Suprapubic skin (tissue), 4 donors: ENCODE results near the gene CLSTN2. TPM values are rescaled to one million over a fixed set of nuclear protein-coding genes. Genes with fewer than 3 reads are reported as not detected.

Experiments used
- DNase-seq, 2 donors: peaks; one replicate each; pipeline ENCODE4 v3.0.0-alpha.2; 2019; ENCODE audit warnings: low spot score in 2 of 2
- H3K27ac ChIP-seq: fragments of 200-600 bp; sonication (generic); one replicate; pipeline ENCODE4 v1.5.1; 2019
- H3K27me3 ChIP-seq: fragments of 200-600 bp; sonication (generic); one replicate; pipeline ENCODE4 v1.5.1; 2019
- H3K36me3 ChIP-seq: fragments of 200-600 bp; sonication (generic); one replicate; pipeline ENCODE4 v1.5.1; 2019
- H3K4me1 ChIP-seq: fragments of 200-600 bp; sonication (generic); one replicate; pipeline ENCODE4 v1.5.1; 2019
- H3K4me3 ChIP-seq: fragments of 200-600 bp; sonication (generic); one replicate; pipeline ENCODE4 v1.5.1; 2019; ENCODE audit warnings: mild to moderate bottlenecking
- H3K9me3 ChIP-seq: fragments of 200-600 bp; sonication (generic); one replicate; pipeline ENCODE4 v1.5.1; 2019
- CTCF ChIP-seq, 2 donors: fragments of 200-600 bp in 1 of 2; fragments of 450-650 bp in 1 of 2; sonication (generic) in 1 of 2; IDR thresholded peaks; one replicate each; pipeline ENCODE4 v1.5.1; 2016 to 2019; ENCODE audit warnings: antibody characterized with exemption in 2 of 2, mild to moderate bottlenecking in 1 of 2, moderate library complexity in 1 of 2
- EP300 ChIP-seq: sonication (generic); formaldehyde crosslinking; IDR thresholded peaks from one replicate; pipeline ENCODE4 v1.6.1; 2017; ENCODE audit warnings: antibody characterized with exemption
- POLR2A ChIP-seq, 2 donors: fragments of 450-650 bp; IDR thresholded peaks; one replicate each; pipeline ENCODE4 v1.6.1; 2017; ENCODE audit warnings: antibody characterized with exemption in 2 of 2, mild to moderate bottlenecking in 2 of 2, moderate library complexity in 2 of 2
- POLR2AphosphoS5 ChIP-seq, 3 donors: sonication (generic); formaldehyde crosslinking; IDR thresholded peaks; one replicate each; pipeline ENCODE4 v1.6.1; 2017; ENCODE audit warnings: antibody characterized with exemption in 3 of 3
- WGBS: methylation state at CpG from one replicate; pipeline ENCODE4 v1.1.5; 2018; 5-methylcytosine and 5-hydroxymethylcytosine counted together
- total RNA-seq, 4 donors: library from RNA; depleted of rRNA; stranded (reverse); fragments of >200 nt; gene quantifications; one replicate each; pipeline ENCODE4 v1.1.0, GENCODE V29; 2016

CLSTN2 gene
- total RNA-seq, 4 donors from 2014 or later: 4.3 to 14.1 (median 7.4) TPM

- Histone ChIP-seq H3K27me3 (no peaks in the 10 kb centered on the region), H3K4me3 (no peak overlapping the region), H3K27ac (no peak overlapping the region), H3K36me3 (no peaks in the 10 kb centered on the region), H3K4me1 (no peaks in the 10 kb centered on the region), H3K9me3 (no peaks in the 10 kb centered on the region)
- no peak for TF ChIP-seq EP300
- no peak for TF ChIP-seq CTCF (IDR thresholded peaks at IDR 0.05)
- TF ChIP-seq POLR2AphosphoS5 (IDR thresholded peaks at IDR 0.05): no peak
- TF ChIP-seq POLR2A (IDR thresholded peaks at IDR 0.05): no peak
- 90% methylated on average over 5 of the region's 5 CpGs for WGBS
- no peak for DNase-seq
Observed at GRCh38 chr3:140311428-140311827, 376.4 kb downstream of the CLSTN2 start.

GRCh38 chr3:140315955-140316354 is 381.0 kb downstream of the CLSTN2 start:
- Histone ChIP-seq H3K36me3 (no peaks in the 10 kb centered on the region), H3K27ac (no peak overlapping the region), H3K4me3 (no peak overlapping the region), H3K4me1 (no peaks in the 10 kb centered on the region), H3K27me3 (peaks cover under 1% of the 10 kb centered on the region), H3K9me3 (no peaks in the 10 kb centered on the region)
- DNase-seq: no peak
- no peak for TF ChIP-seq POLR2AphosphoS5 (IDR thresholded peaks at IDR 0.05)
- TF ChIP-seq POLR2A (IDR thresholded peaks at IDR 0.05): no peak
- TF ChIP-seq CTCF (IDR thresholded peaks at IDR 0.05): no peak
- no peak for TF ChIP-seq EP300

- Histone ChIP-seq H3K9me3 (no peaks in the 10 kb centered on the region), H3K27me3 (peaks cover 4% of the 10 kb centered on the region), H3K4me1 (no peaks in the 10 kb centered on the region), H3K4me3 (no peak overlapping the region), H3K36me3 (no peaks in the 10 kb centered on the region), H3K27ac (no peak overlapping the region)
- DNase-seq: no peak
- 56% methylated on average over 1 of the region's 1 CpG for WGBS
- no peak for TF ChIP-seq POLR2AphosphoS5 (IDR thresholded peaks at IDR 0.05)
- no peak for TF ChIP-seq EP300
- TF ChIP-seq CTCF (IDR thresholded peaks at IDR 0.05): no peak
- TF ChIP-seq POLR2A (IDR thresholded peaks at IDR 0.05): no peak
Observed at GRCh38 chr3:140316466-140316865, 381.5 kb downstream of the CLSTN2 start.

GRCh38 chr3:140316868-140317400 is 381.9 kb downstream of the CLSTN2 start:
- no peak overlapping the region for H3K4me3 ChIP-seq
- H3K27ac ChIP-seq: no peak overlapping the region
- no peaks in the 10 kb centered on the region for H3K9me3 ChIP-seq
- 63% methylated on average over 2 of the region's 2 CpGs for WGBS
- no peaks in the 10 kb centered on the region for H3K4me1 ChIP-seq
- peaks cover 4% of the 10 kb centered on the region for H3K27me3 ChIP-seq
- no peak for DNase-seq
- TF ChIP-seq CTCF (IDR thresholded peaks at IDR 0.05) (no peak), POLR2A (IDR thresholded peaks at IDR 0.05) (no peak), POLR2AphosphoS5 (IDR thresholded peaks at IDR 0.05) (no peak), EP300 (no peak)
- H3K36me3 ChIP-seq: no peaks in the 10 kb centered on the region

GRCh38 chr3:140319739-140320138 is 384.8 kb downstream of the CLSTN2 start:
- WGBS: 55% methylated on average over 2 of the region's 2 CpGs
- Histone ChIP-seq H3K4me3 (no peak overlapping the region), H3K9me3 (no peaks in the 10 kb centered on the region), H3K27me3 (peaks cover 4% of the 10 kb centered on the region), H3K27ac (no peak overlapping the region), H3K4me1 (no peaks in the 10 kb centered on the region), H3K36me3 (no peaks in the 10 kb centered on the region)
- DNase-seq: no peak
- no peak for TF ChIP-seq POLR2AphosphoS5 (IDR thresholded peaks at IDR 0.05)
- no peak for TF ChIP-seq POLR2A (IDR thresholded peaks at IDR 0.05)
- no peak for TF ChIP-seq EP300
- TF ChIP-seq CTCF (IDR thresholded peaks at IDR 0.05): no peak
